DMS153 treated with DMSO at 0.1 percent for 48 hours (cell line): ENCODE results near the gene ASIC4.

Experiments used
- DNase-seq: peaks from one replicate; lab custom pipeline; 2025; ENCODE audit not compliant: unreplicated experiment; lab: John Stamatoyannopoulos, UW

ASIC4 gene

GRCh38 chr2:219565130-219566080 is 51.1 kb downstream of the ASIC4 start:
- DNase-seq, result no peak

- DNase-seq, result no peak
These were observed 52.4 kb downstream of the ASIC4 start for GRCh38 chr2:219566640-219567039.

GRCh38 chr2:219567131-219567530 is 52.8 kb downstream of the ASIC4 start:
- no peak for DNase-seq

- no peak for DNase-seq
These were observed 53.6 kb downstream of the ASIC4 start for GRCh38 chr2:219567791-219568361.

- DNase-seq, result no peak
These were observed 54.8 kb downstream of the ASIC4 start for GRCh38 chr2:219569041-219569440.

- DNase-seq, result no peak
These were observed 55.4 kb downstream of the ASIC4 start for GRCh38 chr2:219569635-219570034.

- DNase-seq, result peak; percentile 7
These were observed 56.1 kb downstream of the ASIC4 start for GRCh38 chr2:219570194-219570923.

- DNase-seq, result no peak
These were observed 56.6 kb downstream of the ASIC4 start for GRCh38 chr2:219570924-219571310.

GRCh38 chr2:219571311-219572236 is 57.3 kb downstream of the ASIC4 start, which contains the start of gene OBSL1:
Gene OBSL1, minus strand, starts transcription at chr2:219571539. Its CDS starts 307 bp downstream, at chr2:219571232.
- DNase-seq, result peak; percentile 61

- no peak for DNase-seq
These were observed 58.1 kb downstream of the ASIC4 start, which contains the start of gene INHA for GRCh38 chr2:219572237-219573001. Gene INHA, plus strand, starts transcription at chr2:219572310. Its CDS starts 65 bp downstream, at chr2:219572375.

- peak; percentile 42 for DNase-seq
These were observed 58.9 kb downstream of the ASIC4 start for GRCh38 chr2:219573166-219573565.

- no peak for DNase-seq
These were observed 60.4 kb downstream of the ASIC4 start for GRCh38 chr2:219574484-219575311.

GRCh38 chr2:219575566-219576504 is 61.6 kb downstream of the ASIC4 start:
- no peak for DNase-seq

- peak; percentile 61 for DNase-seq
These were observed 62.5 kb downstream of the ASIC4 start for GRCh38 chr2:219576505-219577388.

GRCh38 chr2:219578811-219579613 is 64.7 kb downstream of the ASIC4 start:
- no peak for DNase-seq

- no peak for DNase-seq
These were observed 67.1 kb downstream of the ASIC4 start for GRCh38 chr2:219581346-219581745.
